NCI-H748 (cell line): ENCODE data around the gene NUDT8.
A peak's percentile ranks its signal among the peaks of the same experiment; 100 is the strongest.
"Not testable (repeated sequence)": the region's sequence is repeated elsewhere in the genome, so short reads cannot be mapped to it uniquely, and the experiment has no call there.

ENCODE experiments used
- DNase-seq: peaks from one replicate; lab custom pipeline; 2025; ENCODE audit not compliant: unreplicated experiment; lab: John Stamatoyannopoulos, UW

The NUDT8 gene

GRCh38 chr11:67660752-67661151 lies 31.0 kb upstream of the NUDT8 start:
- DNase-seq: not testable (repeated sequence)

DNA sequence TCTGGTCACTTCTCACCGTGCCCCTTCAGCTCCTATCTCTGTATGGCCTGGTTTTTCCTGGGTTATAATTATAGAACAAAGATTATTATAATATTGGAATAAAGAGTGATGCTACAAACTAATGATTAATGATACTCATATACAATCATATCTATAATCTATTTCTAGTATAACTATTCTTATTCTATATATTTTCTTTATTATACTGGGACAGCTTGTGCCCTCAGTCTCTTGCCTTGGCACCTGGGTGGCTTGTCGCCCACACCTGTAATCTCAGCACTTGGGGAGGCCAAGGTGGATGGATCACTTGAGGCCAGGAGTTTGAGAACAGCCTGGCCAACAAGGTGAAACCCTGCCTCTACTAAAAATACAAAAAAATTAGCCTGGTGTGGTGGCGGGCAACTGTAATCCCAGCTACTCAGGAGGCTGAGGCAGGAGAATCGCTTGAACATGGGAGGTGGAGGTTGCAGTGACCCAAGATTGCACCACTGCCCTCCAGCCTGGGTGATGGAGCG lies 30.0 kb upstream of the NUDT8 start:
- not testable (repeated sequence) for DNase-seq

- no peak for DNase-seq
Observed at GRCh38 chr11:67657300-67657699, 27.6 kb upstream of the NUDT8 start.

GRCh38 chr11:67656278-67656922 lies 26.7 kb upstream of the NUDT8 start:
- no peak for DNase-seq

DNA sequence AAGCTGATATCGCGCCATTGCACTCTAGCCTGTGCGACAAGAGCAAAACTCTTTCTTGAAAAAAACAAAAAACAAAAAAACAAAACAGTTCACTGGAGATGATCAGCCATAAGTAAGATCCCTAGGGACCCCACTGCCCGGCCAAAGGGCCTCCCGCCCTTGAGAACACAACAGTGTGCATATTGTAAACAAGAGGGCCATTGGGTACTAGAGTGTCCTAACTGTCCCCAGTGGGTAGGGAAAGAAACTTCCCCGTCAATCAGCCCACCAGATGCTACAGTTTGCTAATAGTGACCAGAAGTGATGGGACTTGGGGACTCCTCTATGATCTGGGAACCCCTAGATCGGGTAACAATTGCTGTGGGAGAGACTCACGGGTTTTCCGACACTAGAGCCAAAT lies 24.5 kb upstream of the NUDT8 start:
- no peak for DNase-seq

DNA sequence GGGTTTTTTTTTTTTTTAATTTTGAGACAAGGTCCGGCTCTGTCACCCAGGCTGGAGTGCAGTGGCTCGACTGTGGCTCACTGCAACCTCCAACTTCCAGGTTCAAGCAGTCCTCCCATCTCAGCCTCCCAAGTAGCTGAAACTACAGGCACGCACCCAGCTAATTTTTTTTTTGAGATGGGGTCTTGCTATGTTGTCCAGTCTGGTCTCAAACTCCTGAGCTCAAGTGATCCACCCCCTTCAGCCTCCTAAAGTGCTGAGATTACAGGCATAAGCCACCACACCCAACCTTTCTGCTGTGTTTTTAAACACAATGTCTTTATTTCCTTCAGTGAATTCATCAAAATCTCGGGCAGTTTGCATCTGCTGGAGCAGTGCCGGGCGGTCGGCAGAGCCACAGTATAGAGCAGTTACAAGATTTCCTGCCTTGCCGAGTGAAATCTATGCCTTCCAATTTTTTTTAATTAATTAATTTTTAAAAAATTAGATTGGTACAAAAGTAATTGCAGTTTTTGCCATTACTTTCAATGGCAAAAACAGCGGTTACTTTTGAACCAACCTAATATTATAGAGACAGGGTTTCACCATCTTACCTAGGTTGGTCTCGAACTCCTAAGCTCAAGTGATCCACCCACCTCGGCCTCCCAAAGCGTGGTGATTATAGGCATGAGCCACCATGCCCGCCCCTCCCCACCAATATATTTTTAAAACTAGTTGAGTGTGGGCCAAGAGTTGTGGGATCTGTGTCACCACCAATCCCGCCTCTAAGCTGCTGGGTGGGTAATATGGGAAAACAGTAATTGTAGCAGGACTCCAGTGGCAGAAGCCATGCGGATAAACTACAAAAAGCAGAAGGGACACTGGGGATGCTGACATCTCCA lies 23.5 kb upstream of the NUDT8 start:
- no peak for DNase-seq

DNA sequence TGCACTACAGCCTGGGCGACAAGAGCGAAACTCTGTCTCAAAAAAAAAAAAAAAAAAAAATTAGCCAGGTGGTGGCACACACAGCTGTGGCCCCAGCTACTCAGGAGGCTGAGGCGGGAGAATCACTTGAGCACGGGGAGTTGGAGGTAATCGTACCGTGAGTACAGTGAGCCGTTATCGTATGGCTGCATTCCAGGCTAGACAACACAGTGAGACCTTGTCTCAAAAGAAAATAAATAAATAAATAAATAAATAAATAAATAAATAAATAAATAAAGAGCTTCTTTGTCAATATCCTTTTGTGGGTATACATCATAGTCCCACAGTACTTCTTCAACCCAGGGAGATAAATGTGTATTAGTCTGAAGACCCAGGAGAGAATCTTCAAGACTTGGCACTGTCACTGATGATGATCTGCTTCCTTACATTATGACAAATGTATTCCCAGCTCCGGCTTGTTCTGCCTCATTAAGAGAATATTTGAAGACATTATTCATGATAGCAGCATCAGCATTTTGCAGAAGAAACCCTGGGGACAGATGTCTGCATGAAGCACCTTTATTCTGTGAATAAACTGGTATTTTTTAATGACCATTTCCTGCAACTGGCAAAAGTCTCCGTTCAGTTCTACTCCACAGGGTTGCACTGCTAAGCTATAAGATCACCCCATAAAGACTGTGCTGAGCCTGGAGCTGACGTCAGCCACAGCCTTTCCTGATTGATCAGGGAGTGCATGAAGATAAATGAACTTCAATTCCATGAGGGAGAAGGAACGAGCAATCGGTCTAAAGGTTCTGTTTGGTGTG lies 22.4 kb upstream of the NUDT8 start:
- DNase-seq: no peak

- no peak for DNase-seq
Observed at GRCh38 chr11:67649634-67650510, 20.1 kb upstream of the NUDT8 start.

DNA sequence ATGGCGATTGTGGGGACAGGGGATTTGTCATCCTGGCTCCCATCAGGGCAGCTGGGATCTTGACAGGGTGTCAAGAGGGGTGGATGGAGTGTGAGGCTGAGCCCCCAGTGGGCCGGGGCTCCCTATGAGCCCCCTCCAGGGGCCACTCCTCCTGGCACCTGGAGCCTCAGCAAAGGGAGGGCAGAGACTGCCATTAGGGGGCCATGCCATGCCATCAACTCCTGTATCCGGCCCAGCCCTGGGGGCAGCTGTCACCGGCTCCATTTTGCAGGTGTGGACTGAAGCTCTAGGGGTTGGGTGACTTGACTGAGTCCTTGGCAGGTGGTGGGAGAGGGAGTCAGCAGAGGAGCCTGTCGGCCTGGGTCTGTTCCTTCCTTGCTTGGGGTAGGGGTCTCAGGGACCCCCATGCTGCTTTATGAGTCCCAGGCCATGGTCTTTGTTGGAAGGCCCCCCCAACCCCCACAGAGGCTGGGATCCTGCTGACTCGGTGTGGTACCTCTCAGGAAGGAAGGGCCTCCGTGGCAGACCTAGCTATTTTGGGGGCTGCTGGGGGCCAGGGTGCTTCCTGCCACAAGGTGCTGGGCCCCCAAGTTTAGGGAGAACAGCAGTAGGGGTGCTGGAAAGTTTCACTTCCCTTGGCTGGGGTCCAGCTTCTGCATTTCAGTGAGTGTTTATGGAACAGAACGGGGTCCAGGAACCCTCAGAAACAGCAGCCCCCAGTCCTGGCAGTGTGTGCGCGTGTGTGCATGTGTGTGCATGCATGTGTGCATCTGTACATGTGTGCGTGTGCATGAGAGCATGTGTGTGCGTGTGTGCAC lies 19.3 kb upstream of the NUDT8 start:
- DNase-seq: no peak

- DNase-seq: peak; percentile 40
Observed at GRCh38 chr11:67648140-67648795, 18.5 kb upstream of the NUDT8 start.

DNA sequence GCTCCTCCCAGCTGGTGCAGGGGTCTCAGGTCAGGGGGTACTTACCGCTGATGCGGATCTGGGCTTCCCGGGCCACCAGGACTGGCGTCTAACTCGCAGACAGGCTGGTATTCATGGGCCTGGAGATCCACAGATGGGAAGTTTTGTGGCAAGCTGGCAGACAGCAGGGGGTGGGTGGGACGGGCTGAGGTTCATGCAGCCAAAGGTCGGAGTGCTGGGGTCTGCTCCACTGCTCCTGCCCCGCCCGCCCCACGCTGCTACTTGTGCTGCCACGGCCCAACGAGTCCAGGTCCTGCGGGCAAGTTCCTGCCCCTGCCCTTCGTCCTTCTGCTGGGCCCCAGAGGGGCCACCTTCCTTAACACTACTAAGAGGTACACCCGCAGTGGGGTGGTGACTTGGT lies 17.7 kb upstream of the NUDT8 start:
- no peak for DNase-seq

DNA sequence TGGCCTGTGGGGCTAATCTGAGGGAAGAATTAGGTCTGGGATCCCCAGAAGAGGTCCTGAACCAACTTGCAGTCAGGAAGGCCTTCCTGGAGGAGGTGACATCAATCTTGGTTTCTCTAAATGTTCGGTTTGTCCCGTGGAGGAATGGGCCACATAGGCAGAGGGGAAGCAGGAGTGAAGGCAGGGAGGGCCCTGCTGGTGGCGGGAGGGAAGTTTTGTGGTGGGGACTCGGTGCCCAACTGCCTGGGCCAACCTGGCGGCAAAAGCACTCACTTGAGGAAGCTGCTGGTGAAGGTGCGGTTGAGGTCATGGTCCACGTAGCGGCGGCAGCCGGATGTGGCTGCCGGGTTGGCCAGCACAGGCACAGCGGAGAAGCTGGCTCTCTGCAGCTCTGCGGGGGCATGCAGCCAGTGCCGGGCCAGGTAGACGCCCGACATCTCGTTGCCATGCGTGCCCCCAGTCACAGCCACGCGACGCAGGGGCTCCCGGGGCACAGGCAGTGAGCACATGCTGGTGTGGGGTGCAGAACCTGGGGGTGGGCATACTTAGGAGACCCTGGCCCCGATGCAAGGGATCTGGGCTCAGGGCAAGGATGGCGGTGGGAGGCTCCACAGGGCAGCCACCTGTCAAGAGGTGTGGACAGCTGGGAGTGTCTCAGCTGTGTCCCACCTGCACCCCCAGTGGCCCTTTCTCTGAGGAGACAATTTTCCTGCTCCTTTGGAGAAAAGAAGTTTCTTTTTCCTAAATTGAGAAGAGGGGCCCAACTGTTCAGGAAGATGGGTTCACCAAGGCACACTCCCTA lies 17.0 kb upstream of the NUDT8 start:
- no peak for DNase-seq

DNA sequence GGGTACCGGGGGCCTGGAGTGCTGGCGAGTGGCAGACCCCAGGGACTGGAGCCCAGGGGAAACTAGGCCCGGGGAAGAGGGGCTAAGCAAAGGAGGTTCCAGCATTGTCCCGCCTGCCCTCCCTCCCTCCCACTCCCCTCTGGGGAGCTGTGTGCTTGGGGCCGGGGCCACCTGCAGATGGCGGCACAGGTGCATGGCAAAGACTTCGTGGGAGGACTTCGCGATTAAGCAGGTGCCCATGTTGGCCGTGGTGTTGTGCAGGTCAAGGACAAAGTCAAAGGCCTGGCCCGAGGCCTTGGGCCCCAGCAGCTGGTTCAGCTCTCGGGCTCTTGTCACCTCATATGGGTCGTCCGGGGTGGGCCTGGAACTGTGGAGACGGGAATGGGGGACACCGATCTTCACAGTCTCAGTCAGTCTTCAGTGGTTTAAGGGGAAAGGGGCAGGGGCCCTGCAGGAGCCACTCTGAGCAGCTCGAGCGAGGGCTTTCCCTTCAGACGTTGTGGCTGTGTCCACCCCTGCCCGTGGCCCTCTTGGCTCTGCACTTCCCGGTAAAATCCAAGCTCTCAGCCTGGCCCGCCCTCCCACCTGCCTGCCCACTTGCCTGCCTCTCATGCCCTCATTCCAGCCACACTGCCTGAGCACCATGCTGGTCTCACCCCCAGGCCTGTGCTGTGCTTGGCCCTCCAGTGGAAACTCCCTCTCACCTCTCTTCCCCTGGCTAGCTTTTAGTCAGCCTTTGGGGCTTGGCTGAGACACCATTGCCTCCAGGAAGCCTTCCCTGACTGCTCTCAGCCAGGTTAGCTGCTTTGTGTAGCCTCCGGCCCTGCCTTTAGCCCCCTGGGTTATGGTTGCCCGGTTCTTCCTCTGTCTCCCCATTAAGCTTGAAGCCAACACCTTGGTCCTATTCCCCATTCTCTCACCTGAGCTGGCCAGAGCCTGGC lies 16.1 kb upstream of the NUDT8 start:
- DNase-seq: no peak

GRCh38 chr11:67644472-67645418 lies 15.0 kb upstream of the NUDT8 start:
- no peak for DNase-seq

- DNase-seq: no peak
Observed at GRCh38 chr11:67644042-67644441, 14.3 kb upstream of the NUDT8 start.
